K562 (cell line): ENCODE data around the gene SPOUT1. TPM values are rescaled to one million over a fixed set of nuclear protein-coding genes. Genes with fewer than 3 reads are reported as not detected.

ENCODE experiments used
- ATAC-seq: fragments of 200-7000 bp; cut with Tn5 transposase; 3 replicates; pipeline ENCODE4 v1.9.1; 2020; ENCODE audit warnings: moderate library complexity
- BruUV-seq: library from RNA; stranded (reverse); fragments of 400-500 nt; replicated peaks from 2 replicates; lab custom pipeline; 2021; lab: Mats Ljungman, UMichigan
- CTCF ChIA-PET: fragments of 300-600 bp; formaldehyde crosslinking; extraction: SDS; loops from one replicate; lab custom pipeline; 2021; ENCODE audit warnings: low intra/inter-chr PET ratio; lab: Yijun Ruan, JAX
- POLR2A ChIA-PET: fragments of 300-600, 350-650 bp; sonication (Branson Sonifier 250); formaldehyde crosslinking; extraction: SDS; loops from one replicate; lab custom pipeline; 2021; ENCODE audit warnings: antibody characterized with exemption, inconsistent platforms; lab: Yijun Ruan, JAX
- DNase-seq, 4 experiments: peaks; one replicate each; pipeline versions ENCODE4 v3.0.0 to v3.0.0-alpha.2; 2011 to 2018; ENCODE audit warnings: low spot score in 3 of 4, mixed read lengths in 3 of 4; ENCODE audit errors: extremely low read depth in 1 of 4
- FAIRE-seq: peaks from 2 replicates; lab custom pipeline; 2011; peaks lifted over from hg19 to GRCh38; lab: Jason Lieb, UNC
- H2AFZ ChIP-seq: 2 replicates; pipeline ENCODE4 v1.6.0; 2011; ENCODE audit warnings: low read depth, low read length, control low read depth, inconsistent platforms
- H3K27ac ChIP-seq: fragments of 200-600 bp; 3 replicates; pipeline ENCODE4 v1.8.0; 2011; ENCODE audit warnings: low read depth, mild to moderate bottlenecking, control low read depth, inconsistent platforms, low read length, moderate library complexity, mixed read lengths; ENCODE audit errors: extremely low read depth
- H3K27me3 ChIP-seq, 2 experiments: fragments of 300-600 bp in 1 of 2; 2 replicates in 1 of 2; 3 replicates in 1 of 2; pipeline versions ENCODE4 v1.6.0 to v1.8.0; 2011; ENCODE audit warnings: inconsistent platforms in 2 of 2, low read length in 2 of 2, mild to moderate bottlenecking in 1 of 2, mixed read lengths in 1 of 2, moderate library complexity in 1 of 2; ENCODE audit not compliant: control insufficient read depth in 2 of 2, insufficient read depth in 2 of 2
- H3K36me3 ChIP-seq: fragments of 300-600 bp; 3 replicates; pipeline ENCODE4 v1.8.0; 2011; ENCODE audit warnings: mild to moderate bottlenecking, low read length, inconsistent platforms; ENCODE audit not compliant: control insufficient read depth, insufficient read depth
- H3K4me1 ChIP-seq, 2 experiments: fragments of 200-600 bp in 1 of 2; replicated peaks in 1 of 2; 2 replicates in 1 of 2; 3 replicates in 1 of 2; pipeline versions ENCODE4 v1.5.1 to v1.8.0; 2011; ENCODE audit warnings: inconsistent platforms in 2 of 2, low read length in 2 of 2, mild to moderate bottlenecking in 1 of 2, mixed read lengths in 1 of 2, moderate library complexity in 1 of 2; ENCODE audit not compliant: control insufficient read depth in 2 of 2, insufficient read depth in 2 of 2
- H3K4me2 ChIP-seq: 2 replicates; pipeline ENCODE4 v1.6.1; 2011; ENCODE audit warnings: low read length, control low read depth, inconsistent platforms, mixed read lengths; ENCODE audit not compliant: insufficient read depth
- H3K4me3 ChIP-seq: fragments of 200-600 bp; sonication (generic), shearing (Covaris generic); 2 replicates; pipeline ENCODE4 v1.5.1; 2016; ENCODE audit warnings: control low read depth, inconsistent platforms
- H3K79me2 ChIP-seq: fragments of 200-600 bp; 3 replicates; pipeline ENCODE4 v1.8.0; 2011; ENCODE audit warnings: low read length, inconsistent platforms; ENCODE audit not compliant: control insufficient read depth, insufficient read depth
- H3K9ac ChIP-seq, 2 experiments: 2 replicates each; pipeline versions ENCODE4 v1.6.0 to v1.6.1; 2011; ENCODE audit warnings: low read depth in 2 of 2, low read length in 2 of 2, control low read depth in 1 of 2, inconsistent platforms in 1 of 2, mild to moderate bottlenecking in 1 of 2, mixed read lengths in 1 of 2; ENCODE audit not compliant: insufficient read depth in 1 of 2
- H3K9me1 ChIP-seq: one replicate; pipeline ENCODE4 v1.6.0; 2011; ENCODE audit warnings: inconsistent platforms, mild to moderate bottlenecking, low read length, moderate library complexity; ENCODE audit not compliant: control insufficient read depth, insufficient read depth
- H3K9me3 ChIP-seq: replicated peaks from 2 replicates; pipeline ENCODE4 v1.5.1; 2011; ENCODE audit warnings: low read depth, low read length, inconsistent platforms; ENCODE audit not compliant: control insufficient read depth, insufficient read depth
- H4K20me1 ChIP-seq: replicated peaks from 2 replicates; pipeline ENCODE4 v1.6.1; 2011; ENCODE audit warnings: low read length, inconsistent platforms, mixed read lengths; ENCODE audit not compliant: control insufficient read depth, insufficient read depth
- CHD2 ChIP-seq: IDR thresholded peaks from 2 replicates; pipeline ENCODE4 v1.6.1; 2011; ENCODE audit warnings: low read depth, low read length
- EHMT2 ChIP-seq: fragments of 450-650 bp; IDR thresholded peaks from 2 replicates; pipeline ENCODE4 v1.6.1; 2018; ENCODE audit warnings: antibody characterized with exemption
- JUND ChIP-seq, 2 experiments: IDR thresholded peaks; 2 replicates in 1 of 2; 3 replicates in 1 of 2; pipeline ENCODE4 v1.6.1; 2011; ENCODE audit warnings: borderline replicate concordance in 2 of 2, low read depth in 2 of 2, low read length in 2 of 2, improper control_type of control experiment in 1 of 2, missing biosample characterization in 1 of 2, missing genetic modification characterization in 1 of 2, missing genetic modification reagents in 1 of 2
- KAT2B ChIP-seq: IDR thresholded peaks from one replicate; pipeline ENCODE4 v1.6.1; 2012; ENCODE audit warnings: low read depth, mild to moderate bottlenecking, control low read depth, inconsistent platforms, low read length, moderate library complexity
- MCM7 ChIP-seq, 2 experiments: fragments of 450-650 bp; IDR thresholded peaks; 2 replicates each; pipeline ENCODE4 v1.6.1; 2016 to 2018
- MIER1 ChIP-seq: fragments of 450-650 bp; IDR thresholded peaks from 2 replicates; pipeline ENCODE4 v1.6.1; 2016; ENCODE audit warnings: antibody characterized with exemption, mild to moderate bottlenecking, low read depth
- NBN ChIP-seq: fragments of 450-650 bp; IDR thresholded peaks from 2 replicates; pipeline ENCODE4 v1.6.1; 2016; ENCODE audit warnings: low read depth, mild to moderate bottlenecking
- RAD51 ChIP-seq: fragments of 450-650 bp; IDR thresholded peaks from 2 replicates; pipeline ENCODE4 v1.7.1; 2016; ENCODE audit warnings: low read depth, mild to moderate bottlenecking, borderline replicate concordance
- SAFB ChIP-seq: fragments of 200-400 bp; formaldehyde crosslinking; IDR thresholded peaks from 2 replicates; pipeline ENCODE4 v1.6.1; 2017; ENCODE audit warnings: low read depth, low read length, borderline replicate concordance
- SAFB2 ChIP-seq: fragments of 200-400 bp; formaldehyde crosslinking; IDR thresholded peaks from 2 replicates; pipeline ENCODE4 v1.6.1; 2018; ENCODE audit warnings: borderline replicate concordance, low read length, low read depth, moderate library complexity; ENCODE audit not compliant: severe bottlenecking
- SPI1 ChIP-seq: IDR thresholded peaks from 2 replicates; pipeline ENCODE4 v1.6.1; 2011; ENCODE audit warnings: low read depth, low read length, control low read depth, borderline replicate concordance
- STAT5B ChIP-seq: fragments of 250-450 bp; sonication (Bioruptor Pico); IDR thresholded peaks from 2 replicates; pipeline ENCODE4 v1.8.0; 2021; ENCODE audit warnings: mild to moderate bottlenecking, inconsistent platforms
- SUPT5H ChIP-seq: fragments of 450-650 bp; IDR thresholded peaks from 2 replicates; pipeline ENCODE4 v1.6.1; 2016
- TAF15 ChIP-seq: fragments of 200-400 bp; formaldehyde crosslinking; IDR thresholded peaks from 2 replicates; pipeline ENCODE4 v1.6.1; 2017; ENCODE audit warnings: mild to moderate bottlenecking, low read depth, low read length, moderate library complexity
- TEAD1 ChIP-seq, 2 experiments: fragments of 450-650 bp in 1 of 2; sonication (generic) in 1 of 2; formaldehyde crosslinking; IDR thresholded peaks; 2 replicates each; pipeline versions ENCODE4 v1.4.0 to v1.8.0; 2020 to 2022; ENCODE audit warnings: mild to moderate bottlenecking in 2 of 2, missing genetic modification reagents in 1 of 2
- ZNF232 ChIP-seq: sonication (generic); formaldehyde crosslinking; IDR thresholded peaks from 2 replicates; pipeline ENCODE4 v1.8.0; 2022; ENCODE audit warnings: mild to moderate bottlenecking, missing genetic modification reagents
- ZNF408 ChIP-seq: fragments of 250-450 bp; sonication (Bioruptor Pico); IDR thresholded peaks from 2 replicates; pipeline ENCODE4 v1.4.0; 2020; ENCODE audit warnings: low read depth, mild to moderate bottlenecking, moderate library complexity
- ZNF57 ChIP-seq: fragments of 450-650 bp; formaldehyde crosslinking; IDR thresholded peaks from 2 replicates; pipeline ENCODE4 v1.4.0; 2020; ENCODE audit warnings: mild to moderate bottlenecking, moderate library complexity
- WGBS: fragments of 100-300 bp; shearing (Covaris generic); methylation state at CpG from one replicate; pipeline ENCODE4 v1.1.6; 2016; ENCODE audit warnings: low coverage, mixed read lengths; ENCODE audit not compliant: insufficient coverage; ENCODE audit errors: missing lambda C conversion rate; 5-methylcytosine and 5-hydroxymethylcytosine counted together
- in situ Hi-C: fragments of 300-500 bp; cut with MboI; formaldehyde crosslinking; loops from 4 replicates; pipeline ENCODE4 v1.15.0; 2018; ENCODE audit warnings: inconsistent platforms, mixed read lengths
- intact Hi-C: fragments of 100-400 bp; cut with micrococcal nuclease; formaldehyde crosslinking; loops from 2 replicates; pipeline ENCODE4 v1.14.2; 2022
- polyA plus RNA-seq, 8 experiments: library from polyadenylated mRNA; depleted of rRNA in 4 of 8; stranded (reverse) in 5 of 8; unstranded in 3 of 8; fragments of >200 nt; fragmentation: Nextera tagmentation in 2 of 8; fragmentation: Illumina TruSeq in 1 of 8; extraction: Ambion mirVana in 2 of 8; extraction: Trizol in 1 of 8; gene quantifications; 2 replicates each; pipeline versions ENCODE4 v1.2.1 to v1.2.3, GENCODE V29; 2011 to 2014; ENCODE audit warnings: inconsistent platforms in 1 of 8, missing spikeins in 1 of 8
- total RNA-seq, 7 experiments: library from RNA; depleted of rRNA in 6 of 7; stranded (reverse); fragments of >200 nt in 6 of 7; fragmentation: Illumina TruSeq in 2 of 7; extraction: Trizol in 2 of 7; gene quantifications; 2 replicates each; pipeline versions ENCODE4 v1.2.1 to v1.2.3, GENCODE V29; 2011 to 2021; ENCODE audit warnings: low replicate concordance in 1 of 7
- TF ChIP-seq, protein P1 (sequence below), 3 experiments: fragments of 200-800 bp in 1 of 3; fragments of 250-450 bp in 1 of 3; fragments of 450-650 bp in 1 of 3; sonication (Bioruptor Pico) in 1 of 3; sonication (Bioruptor generic) in 1 of 3; formaldehyde crosslinking in 1 of 3; IDR thresholded peaks; 2 replicates each; pipeline versions ENCODE4 v1.6.1 to v1.8.0; 2016 to 2022; ENCODE audit warnings: mild to moderate bottlenecking in 2 of 3, missing genetic modification characterization in 2 of 3, missing compliant biosample characterization in 1 of 3, moderate library complexity in 1 of 3

The SPOUT1 gene
- total and polyA plus RNA-seq, 9 of the 15 experiments (the other 6 are each of a cell fraction or from before 2014, with no cell fraction given), result 10.6 to 121 (median 37.4) TPM

DNA sequence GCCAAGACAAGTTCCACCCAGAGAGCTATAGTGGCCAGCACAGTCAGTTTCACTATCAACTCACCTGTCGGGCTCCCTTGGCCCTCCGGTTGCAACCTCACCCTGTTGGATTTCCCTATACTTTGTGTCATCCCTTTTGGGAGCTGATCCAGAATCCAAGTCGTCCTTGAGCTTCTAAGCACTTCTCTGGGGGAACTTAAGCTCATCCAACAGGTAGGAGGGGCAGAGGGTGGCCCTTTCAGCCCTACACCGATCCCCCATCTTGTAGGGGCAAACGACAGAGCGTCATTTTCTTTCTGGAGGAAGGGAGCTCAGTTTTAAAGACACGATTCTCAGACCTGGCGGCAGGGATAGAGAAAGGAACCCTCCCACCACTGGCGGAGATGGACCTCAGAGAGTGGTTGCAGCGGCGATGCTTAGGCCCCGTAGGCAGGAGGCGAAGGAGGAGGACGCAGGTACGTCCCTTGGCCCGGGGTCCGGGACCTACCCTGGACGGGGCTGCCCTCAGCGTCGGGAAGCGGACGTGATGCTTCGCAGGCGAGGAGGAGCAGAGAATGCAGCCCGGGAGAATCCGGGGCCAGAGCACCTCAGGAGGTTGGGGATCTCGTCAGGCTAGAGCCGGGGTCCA lies 58.4 kb downstream of the SPOUT1 start:
- no peaks in the 10 kb centered on the region for H4K20me1 ChIP-seq
- peaks cover 5% of the 10 kb centered on the region; the same call in 1 of the 3 replicates for H3K36me3 ChIP-seq
- DNase-seq (peak in 1 of 4 experiments; percentile 32), FAIRE-seq (peak; percentile 65), ATAC-seq (peak; percentile 65)
- H3K9me3 ChIP-seq, result no peaks in the 10 kb centered on the region
- H3K79me2 ChIP-seq, result peaks cover 21% of the 10 kb centered on the region
- H3K27ac ChIP-seq, result peak overlapping the region; percentile 88
- H2AFZ ChIP-seq, result peak overlapping the region; percentile 98
- peak overlapping the region; percentile 79 for H3K4me3 ChIP-seq
- in situ Hi-C loops, result no loop called here
- under 1% methylated on average over 27 of the region's 28 CpGs for WGBS
- POLR2A ChIA-PET, result interaction anchor here (0.5 to 1.1 kb wide), 8 partner anchors 9 to 1676 kb away, joined by 3 to 5 read pairs (median 3); no protein-coding TSS in a partner anchor
- no peaks in the 10 kb centered on the region for H3K27me3 ChIP-seq
- peak overlapping the region; percentile 95 for H3K4me2 ChIP-seq
- H3K4me1 ChIP-seq, result peaks cover 13 to 16% of the 10 kb centered on the region in 2 experiments; a peak in 4 of 5 replicates
- intact Hi-C loops, result no loop called here
- no peaks in the 10 kb centered on the region for H3K9me1 ChIP-seq
- H3K9ac ChIP-seq, result peak overlapping the region; percentile 89 to 94
- BruUV-seq, result no TSS peak
- CTCF ChIA-PET, result interaction anchor here (0.8 kb wide), 1 partner anchor 69 kb away, joined by 3 read pairs; the partner anchor contains the start of gene PKN3
- TF ChIP-seq ZNF408 (CRISPR knock-in tag) (no peak), KAT2B (no peak), MIER1 (no peak), SAFB (no peak), RAD51 (no peak), TEAD1 (CRISPR knock-in tag; IDR thresholded peaks at IDR 0.05) (0 out of 4 replicates have a peak, but pooled peaks of 1 of the 2 experiments have one; percentile 1), STAT5B (CRISPR knock-in tag) (no peak), SPI1 (no peak), NBN (no peak), CHD2 (no peak), SAFB2 (no peak), TAF15 (no peak), ZNF232 (CRISPR knock-in tag) (no peak), ZNF57 (CRISPR knock-in tag) (no peak), EHMT2 (no peak), JUND (IDR thresholded peaks at IDR 0.05; ENCODE audit: borderline replicate concordance, low read depth, low read length) (no peak), JUND (tag; IDR thresholded peaks at IDR 0.05; ENCODE audit: borderline replicate concordance, low read depth, low read length) (no peak), MCM7 (IDR thresholded peaks at IDR 0.05) (no peak), SUPT5H (no peak)
- TF ChIP-seq, protein P1, sequence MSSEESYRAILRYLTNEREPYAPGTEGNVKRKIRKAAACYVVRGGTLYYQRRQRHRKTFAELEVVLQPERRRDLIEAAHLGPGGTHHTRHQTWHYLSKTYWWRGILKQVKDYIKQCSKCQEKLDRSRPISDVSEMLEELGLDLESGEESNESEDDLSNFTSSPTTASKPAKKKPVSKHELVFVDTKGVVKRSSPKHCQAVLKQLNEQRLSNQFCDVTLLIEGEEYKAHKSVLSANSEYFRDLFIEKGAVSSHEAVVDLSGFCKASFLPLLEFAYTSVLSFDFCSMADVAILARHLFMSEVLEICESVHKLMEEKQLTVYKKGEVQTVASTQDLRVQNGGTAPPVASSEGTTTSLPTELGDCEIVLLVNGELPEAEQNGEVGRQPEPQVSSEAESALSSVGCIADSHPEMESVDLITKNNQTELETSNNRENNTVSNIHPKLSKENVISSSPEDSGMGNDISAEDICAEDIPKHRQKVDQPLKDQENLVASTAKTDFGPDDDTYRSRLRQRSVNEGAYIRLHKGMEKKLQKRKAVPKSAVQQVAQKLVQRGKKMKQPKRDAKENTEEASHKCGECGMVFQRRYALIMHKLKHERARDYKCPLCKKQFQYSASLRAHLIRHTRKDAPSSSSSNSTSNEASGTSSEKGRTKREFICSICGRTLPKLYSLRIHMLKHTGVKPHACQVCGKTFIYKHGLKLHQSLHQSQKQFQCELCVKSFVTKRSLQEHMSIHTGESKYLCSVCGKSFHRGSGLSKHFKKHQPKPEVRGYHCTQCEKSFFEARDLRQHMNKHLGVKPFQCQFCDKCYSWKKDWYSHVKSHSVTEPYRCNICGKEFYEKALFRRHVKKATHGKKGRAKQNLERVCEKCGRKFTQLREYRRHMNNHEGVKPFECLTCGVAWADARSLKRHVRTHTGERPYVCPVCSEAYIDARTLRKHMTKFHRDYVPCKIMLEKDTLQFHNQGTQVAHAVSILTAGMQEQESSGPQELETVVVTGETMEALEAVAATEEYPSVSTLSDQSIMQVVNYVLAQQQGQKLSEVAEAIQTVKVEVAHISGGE (CRISPR knock-in tag; IDR thresholded peaks at IDR 0.05), result 0 out of 6 replicates have a peak, but pooled peaks of 1 of the 3 experiments have one; percentile 89
